RWPE1 (cell line): ENCODE results near the gene LDLRAD4.

ENCODE experiments used
- CTCF ChIA-PET: fragments of 350-600 bp; sonication (Branson Sonifier 250); formaldehyde crosslinking; extraction: SDS; loops from one replicate; lab custom pipeline; 2021; lab: Yijun Ruan, JAX
- POLR2A ChIA-PET: fragments of 400-600 bp; formaldehyde crosslinking; extraction: SDS; loops from one replicate; lab custom pipeline; 2020; ENCODE audit warnings: antibody characterized with exemption; ENCODE audit not compliant: low non-redundant PET; lab: Yijun Ruan, JAX
- DNase-seq: peaks from one replicate; pipeline ENCODE4 v3.0.0; 2012; ENCODE audit warnings: low spot score
- H3K27ac ChIP-seq: fragments of 450-650 bp; 2 replicates; pipeline ENCODE4 v1.5.1; 2017
- CTCF ChIP-seq: fragments of 450-650 bp; conservative IDR thresholded peaks from 2 replicates; pipeline ENCODE4 v1.5.1; 2017; ENCODE audit warnings: low read depth, mild to moderate bottlenecking

LDLRAD4 gene

GRCh38 chr18:13502585-13502984 lies 284.0 kb downstream of the LDLRAD4 start:
- POLR2A ChIA-PET, result no interaction called here
- peak overlapping the region; percentile 23; the same call in 1 of the 2 replicates for H3K27ac ChIP-seq
- DNase-seq, result no peak
- CTCF ChIA-PET, result no interaction called here
- no peak for TF ChIP-seq CTCF

- H3K27ac ChIP-seq, result no peak overlapping the region
- CTCF ChIA-PET, result no interaction called here
- TF ChIP-seq CTCF, result no peak
- no peak for DNase-seq
- POLR2A ChIA-PET, result no interaction called here
Observed at GRCh38 chr18:13503836-13504235, 285.3 kb downstream of the LDLRAD4 start.

- TF ChIP-seq CTCF, result no peak
- DNase-seq, result no peak
- H3K27ac ChIP-seq, result no peak overlapping the region
- POLR2A ChIA-PET, result no interaction called here
- CTCF ChIA-PET, result interaction anchor here (0.6 to 0.8 kb wide), 2 partner anchors 9 to 300 kb away, joined by 3 to 4 read pairs; no protein-coding TSS in a partner anchor
Observed at GRCh38 chr18:13505780-13506345, 287.3 kb downstream of the LDLRAD4 start.

GRCh38 chr18:13510594-13510993 lies 292.0 kb downstream of the LDLRAD4 start:
- no peak for DNase-seq
- no peak overlapping the region for H3K27ac ChIP-seq
- ChIA-PET POLR2A (no interaction called here), CTCF (interaction anchor here (0.6 kb wide), 1 partner anchor 527 kb away, joined by 5 read pairs; no protein-coding TSS in a partner anchor)
- no peak for TF ChIP-seq CTCF

GRCh38 chr18:13511961-13512577 lies 293.5 kb downstream of the LDLRAD4 start:
- CTCF ChIA-PET, result interaction anchor here (0.6 kb wide), 1 partner anchor 376 kb away, joined by 3 read pairs; no protein-coding TSS in a partner anchor
- no peak for TF ChIP-seq CTCF
- H3K27ac ChIP-seq, result no peak overlapping the region
- DNase-seq, result no peak
- POLR2A ChIA-PET, result no interaction called here

- no peak for DNase-seq
- ChIA-PET POLR2A (no interaction called here), CTCF (interaction anchor here (0.6 kb wide), 1 partner anchor 377 kb away, joined by 3 read pairs; no protein-coding TSS in a partner anchor)
- no peak for TF ChIP-seq CTCF
- H3K27ac ChIP-seq, result no peak overlapping the region
Observed at GRCh38 chr18:13513021-13513420, 294.5 kb downstream of the LDLRAD4 start.
